ENCODE measurements around the gene NPBWR2.

- TF ChIP-seq CTCF (IDR thresholded peaks at IDR 0.05) (no peak), POLR2A (IDR thresholded peaks at IDR 0.05) (no peak)
These were observed 39.6 kb upstream of the NPBWR2 start for GRCh38 chr20:64146936-64147477.
